ENCODE measurements around the gene ELFN1.
"Not testable (repeated sequence)": the region's sequence is repeated elsewhere in the genome, so short reads cannot be mapped to it uniquely, and the experiment has no call there.

ELFN1 gene

GRCh38 chr7:1707756-1708595 is 37.9 kb downstream of the ELFN1 start:
- no peak for DNase-seq (ENCODE audit: low read depth in 1 of 2, low spot score in 1 of 2)

- no peak for DNase-seq (ENCODE audit: low read depth in 1 of 2, low spot score in 1 of 2)
Measured at GRCh38 chr7:1708596-1709251, 38.6 kb downstream of the ELFN1 start.

- no peak for DNase-seq (ENCODE audit: low read depth in 1 of 2, low spot score in 1 of 2)
Measured at GRCh38 chr7:1709281-1709680, 39.2 kb downstream of the ELFN1 start.

- no peak for DNase-seq (ENCODE audit: low read depth in 1 of 2, low spot score in 1 of 2)
Measured at GRCh38 chr7:1709900-1710299, 39.8 kb downstream of the ELFN1 start.

- DNase-seq (ENCODE audit: low read depth in 1 of 2, low spot score in 1 of 2), result no peak
Measured at GRCh38 chr7:1710936-1711335, 40.9 kb downstream of the ELFN1 start.

GRCh38 chr7:1712907-1713501 is 42.9 kb downstream of the ELFN1 start:
- DNase-seq (ENCODE audit: low read depth in 1 of 2, low spot score in 1 of 2), result no peak

- DNase-seq (ENCODE audit: low read depth in 1 of 2, low spot score in 1 of 2), result no peak
Measured at GRCh38 chr7:1713502-1714484, 43.7 kb downstream of the ELFN1 start.

GRCh38 chr7:1714583-1715330 is 44.7 kb downstream of the ELFN1 start:
- no peak for DNase-seq (ENCODE audit: low read depth in 1 of 2, low spot score in 1 of 2)

DNA sequence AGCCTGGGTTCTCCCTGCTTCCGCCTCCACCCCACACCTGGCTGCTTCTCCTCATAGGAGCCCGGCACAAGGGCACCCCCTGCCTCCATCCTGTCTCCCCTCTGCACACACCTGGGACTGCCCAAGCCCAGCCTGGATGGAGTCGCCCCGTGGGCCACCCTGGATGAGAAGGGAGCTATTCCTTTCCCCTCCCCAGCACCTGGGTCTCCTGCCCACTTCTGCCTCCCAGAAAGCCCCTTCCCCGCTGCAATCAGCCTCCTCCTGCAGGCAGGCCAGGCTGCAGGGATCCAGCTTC is 45.2 kb downstream of the ELFN1 start:
- DNase-seq (ENCODE audit: low read depth in 1 of 2, low spot score in 1 of 2), result no peak

DNA sequence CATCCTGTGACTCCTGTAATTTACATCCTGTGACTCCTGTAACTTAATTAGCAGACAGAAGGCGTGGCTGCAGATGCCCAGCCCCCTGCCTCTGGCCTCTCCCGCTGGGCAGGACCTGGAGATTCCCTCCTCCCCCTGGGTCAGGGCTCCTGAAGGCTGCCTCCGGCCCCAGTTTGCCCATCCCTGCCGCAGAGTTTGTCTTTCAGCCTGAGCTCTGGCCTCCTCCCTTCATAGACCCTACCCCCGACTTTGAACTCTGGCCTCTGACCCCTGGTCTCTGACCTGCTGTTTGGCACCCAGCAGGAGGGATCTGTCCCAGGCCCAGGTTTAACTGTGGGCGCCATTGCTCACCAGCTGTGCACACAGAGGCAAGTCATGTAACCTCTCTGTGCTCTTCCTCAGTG is 45.6 kb downstream of the ELFN1 start:
- DNase-seq (ENCODE audit: low read depth in 1 of 2, low spot score in 1 of 2), result no peak

DNA sequence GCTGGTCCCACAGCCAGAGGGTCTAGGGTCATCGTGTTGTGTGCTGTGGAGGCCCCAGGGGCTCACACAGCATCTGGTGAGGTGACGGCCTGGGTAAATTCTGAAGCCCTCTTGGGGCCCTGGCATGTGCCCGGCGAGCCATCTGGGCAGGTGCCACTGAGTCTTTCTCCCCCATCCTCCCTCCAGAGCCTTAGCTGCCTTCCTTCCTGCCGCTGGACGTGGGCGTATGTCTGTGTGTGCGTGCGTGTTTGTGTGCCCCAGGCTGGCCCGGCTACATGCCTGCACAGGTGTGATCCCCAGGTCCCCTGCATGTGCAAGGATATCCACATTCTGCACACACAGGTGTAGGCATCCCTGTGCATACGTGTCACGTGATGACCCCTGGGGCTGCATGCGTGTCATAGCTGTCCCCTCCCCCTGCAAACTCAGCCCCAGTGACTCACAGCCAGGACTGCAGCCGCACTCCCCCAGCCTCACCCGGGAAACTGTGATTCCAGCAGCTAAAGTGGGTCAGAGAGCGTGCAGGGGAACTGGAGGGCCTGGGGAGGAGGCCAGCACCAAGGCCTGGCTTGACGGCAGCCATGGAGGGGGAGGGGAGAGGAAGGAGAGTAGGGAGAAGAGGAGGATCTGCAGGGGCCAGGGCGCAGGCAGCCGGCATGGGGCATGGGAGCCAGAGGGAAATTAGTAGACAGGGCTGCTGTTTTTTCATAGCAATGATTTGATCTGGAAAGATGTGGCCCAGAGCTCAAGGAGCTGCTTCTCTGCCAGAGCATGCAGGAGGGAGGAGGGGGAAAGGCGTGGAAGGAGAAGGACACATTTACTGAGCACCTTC is 46.4 kb downstream of the ELFN1 start:
- DNase-seq (ENCODE audit: low read depth in 1 of 2, low spot score in 1 of 2), result no peak

GRCh38 chr7:1717095-1717483 is 47.0 kb downstream of the ELFN1 start:
- DNase-seq (ENCODE audit: low read depth in 1 of 2, low spot score in 1 of 2), result no peak

DNA sequence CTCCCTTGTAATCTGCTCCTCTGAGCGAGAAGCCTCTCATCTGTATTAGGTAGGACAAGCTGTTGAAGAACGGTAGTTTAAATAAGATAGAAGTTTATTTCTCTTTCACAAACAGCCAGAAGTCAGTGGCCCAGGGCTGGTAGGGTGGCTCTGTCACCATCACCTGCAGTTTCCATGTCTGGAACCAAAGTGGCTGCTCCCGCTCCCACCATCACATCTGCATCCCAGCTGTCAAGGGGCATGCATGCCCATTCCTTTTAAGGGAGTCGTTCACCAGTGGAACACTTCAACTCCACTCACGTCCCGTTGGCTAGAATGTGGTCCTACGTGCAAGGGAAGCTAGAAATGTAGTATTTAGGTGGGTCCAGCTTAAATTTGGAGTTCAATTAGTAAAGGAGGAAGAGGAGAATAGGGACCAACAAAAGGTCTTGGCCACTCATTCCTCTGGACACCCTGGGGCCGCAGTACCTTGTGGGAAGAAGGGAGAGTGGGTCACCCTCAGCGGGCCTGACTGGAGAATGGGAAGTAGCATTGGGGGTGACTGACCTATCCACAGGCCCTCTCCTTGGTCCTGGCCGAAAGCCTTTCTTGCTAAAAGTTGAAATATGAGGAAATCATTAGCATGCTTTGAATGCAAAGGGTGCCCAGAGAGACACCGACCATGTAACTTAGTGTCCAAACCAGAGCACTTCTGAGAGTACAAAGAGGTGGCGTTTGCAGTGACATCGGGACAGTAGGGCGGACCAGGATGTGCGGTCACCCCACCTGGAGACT is 48.0 kb downstream of the ELFN1 start:
- no peak for DNase-seq (ENCODE audit: low read depth in 1 of 2, low spot score in 1 of 2)

DNA sequence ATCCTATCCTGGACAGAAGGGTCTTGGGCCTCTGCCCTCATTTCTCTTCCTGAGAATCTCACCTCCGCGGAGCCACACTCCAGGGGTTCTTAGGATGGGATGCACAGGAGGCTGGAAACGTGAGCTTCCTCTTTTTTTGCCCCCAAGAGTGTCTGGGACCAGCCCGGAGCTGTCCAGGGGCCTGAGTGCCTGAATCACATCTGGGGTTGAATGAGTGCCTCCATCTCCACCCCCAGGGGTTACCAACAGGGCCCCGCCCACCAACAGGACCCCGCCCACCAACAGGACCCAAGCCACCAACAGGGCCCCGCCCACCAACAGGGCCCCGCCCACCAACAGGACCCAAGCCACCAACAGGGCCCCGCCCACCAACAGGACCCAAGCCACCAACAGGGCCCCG is 48.8 kb downstream of the ELFN1 start:
- not testable (repeated sequence) for DNase-seq (ENCODE audit: low read depth in 1 of 2, low spot score in 1 of 2)

DNA sequence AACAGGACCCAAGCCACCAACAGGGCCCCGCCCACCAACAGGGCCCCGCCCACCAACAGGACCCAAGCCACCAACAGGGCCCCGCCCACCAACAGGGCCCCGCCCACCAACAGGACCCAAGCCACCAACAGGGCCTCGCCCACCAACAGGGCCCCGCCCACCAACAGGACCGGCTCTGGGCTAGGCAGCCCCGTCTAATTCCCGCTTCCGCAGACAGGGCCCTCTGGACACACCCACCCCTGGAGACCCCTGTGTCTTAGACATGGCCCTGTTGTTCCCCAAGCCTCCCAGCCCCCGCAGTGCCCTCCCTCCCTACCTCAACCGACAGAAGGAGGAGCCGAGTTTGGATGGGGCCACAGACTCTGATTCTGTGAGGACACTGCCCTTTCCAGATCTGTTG is 49.2 kb downstream of the ELFN1 start:
- not testable (repeated sequence) for DNase-seq (ENCODE audit: low read depth in 1 of 2, low spot score in 1 of 2)

DNA sequence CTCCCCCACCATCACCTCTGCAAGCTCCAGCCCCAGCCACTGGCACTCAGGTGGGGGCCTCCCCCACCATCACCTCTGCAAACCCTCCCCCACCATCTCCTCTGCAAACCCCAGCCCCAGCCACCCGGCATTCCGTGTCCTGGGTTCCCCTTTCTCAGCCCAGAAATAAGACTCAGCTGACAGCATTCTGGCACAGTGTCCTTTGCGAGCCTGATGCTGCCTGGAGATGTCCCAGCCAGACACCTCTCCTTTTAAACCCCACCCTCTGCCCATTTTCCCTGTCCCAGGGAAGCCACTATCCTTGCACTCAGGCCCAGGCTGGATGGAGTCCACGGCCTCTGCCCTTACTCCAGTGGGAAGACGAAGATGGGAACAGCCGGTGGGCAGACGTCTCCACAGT is 49.8 kb downstream of the ELFN1 start:
- no peak for DNase-seq (ENCODE audit: low read depth in 1 of 2, low spot score in 1 of 2)

DNA sequence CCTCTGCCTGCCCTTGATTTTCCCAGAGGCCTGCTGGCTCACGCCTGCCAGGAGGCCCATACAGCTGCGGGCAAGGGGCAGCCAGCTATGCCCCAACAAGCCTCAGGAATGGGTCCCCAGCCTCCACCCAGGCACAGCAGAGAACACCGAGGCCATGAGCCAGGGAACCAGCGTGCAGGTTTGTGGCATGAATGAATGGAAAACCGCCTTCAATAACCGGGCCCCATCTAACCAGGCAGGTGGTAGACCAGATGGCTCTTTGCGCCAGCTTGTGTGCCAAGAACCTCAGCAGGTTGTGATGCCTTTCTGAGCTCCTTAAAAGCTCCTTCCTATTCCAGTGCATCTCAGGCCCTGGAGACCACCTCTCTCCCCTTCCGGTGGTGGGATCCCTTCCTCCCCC is 50.2 kb downstream of the ELFN1 start:
- DNase-seq (ENCODE audit: low read depth in 1 of 2, low spot score in 1 of 2), result no peak

GRCh38 chr7:1721047-1721690 is 51.1 kb downstream of the ELFN1 start:
- no peak for DNase-seq (ENCODE audit: low read depth in 1 of 2, low spot score in 1 of 2)

DNA sequence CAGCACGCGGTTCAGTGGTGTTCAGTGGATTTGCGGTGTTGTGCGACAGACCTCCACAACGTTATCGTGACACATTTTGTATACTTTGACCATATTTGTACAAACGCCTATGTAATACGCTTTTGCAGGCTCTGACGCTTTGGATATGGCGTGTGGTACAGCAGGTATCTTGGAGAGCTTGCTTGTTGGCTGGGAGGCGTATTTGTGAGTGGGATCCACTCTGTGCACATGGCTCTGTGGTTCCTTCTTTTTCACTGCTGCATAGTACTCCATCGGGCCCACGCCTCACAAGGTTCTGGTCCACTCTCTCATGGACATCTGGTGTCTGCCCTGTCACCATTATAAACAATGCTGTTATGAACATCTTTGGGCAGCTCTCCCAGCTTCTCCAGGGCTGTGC is 53.2 kb downstream of the ELFN1 start:
- DNase-seq (ENCODE audit: low read depth in 1 of 2, low spot score in 1 of 2), result no peak
